A549 (cell line): ENCODE results near the gene HLA-DQB1. TPM values are rescaled to one million over a fixed set of nuclear protein-coding genes. Genes with fewer than 3 reads are reported as not detected.

Source experiments
- ATAC-seq, 2 experiments: fragments of 200-7000 bp in 1 of 2; fragments of >200 bp in 1 of 2; cut with Nextera tagmentation in 1 of 2; cut with Tn5 transposase in 1 of 2; 3 replicates each; pipeline versions ENCODE4 v1.8.0 to v1.9.1; 2018 to 2020; ENCODE audit warnings: mild to moderate bottlenecking in 1 of 2, moderate library complexity in 1 of 2
- CTCF ChIA-PET: fragments of 300-600 bp; sonication (Branson Sonifier 250); formaldehyde crosslinking; extraction: SDS; loops from one replicate; lab custom pipeline; 2021; ENCODE audit warnings: antibody characterized with exemption, inconsistent platforms; lab: Yijun Ruan, JAX
- POLR2A ChIA-PET: fragments of 350-600 bp; formaldehyde crosslinking; extraction: SDS; loops from one replicate; lab custom pipeline; 2021; ENCODE audit warnings: antibody characterized with exemption, inconsistent platforms; lab: Yijun Ruan, JAX
- DNase-seq, 2 experiments: peaks; one replicate each; pipeline versions ENCODE4 v3.0.0 to v3.0.0-alpha.2; 2011 to 2016; ENCODE audit warnings: low read depth in 1 of 2, low spot score in 1 of 2
- FAIRE-seq: peaks from 2 replicates; lab custom pipeline; 2011; peaks lifted over from hg19 to GRCh38; lab: Jason Lieb, UNC
- H3K27ac ChIP-seq, 2 experiments: fragments of >200 bp; sonication (Bioruptor Twin); formaldehyde crosslinking; 3 replicates each; pipeline ENCODE4 v1.5.1; 2016 to 2017
- H3K4me1 ChIP-seq: fragments of >200 bp; sonication (Bioruptor Twin); formaldehyde crosslinking; 3 replicates; pipeline ENCODE4 v1.6.1; 2016
- H3K4me2 ChIP-seq: fragments of >200 bp; sonication (Bioruptor Twin); formaldehyde crosslinking; 3 replicates; pipeline ENCODE4 v1.6.1; 2016
- H3K4me3 ChIP-seq: fragments of >200 bp; sonication (Bioruptor Twin); formaldehyde crosslinking; 3 replicates; pipeline ENCODE4 v1.5.1; 2016
- H3K9me3 ChIP-seq: fragments of >200 bp; sonication (Bioruptor Twin); formaldehyde crosslinking; 3 replicates; pipeline ENCODE4 v1.6.1; 2016
- CBX8 ChIP-seq: fragments of 200-600 bp; sonication (generic); IDR thresholded peaks from 2 replicates; pipeline ENCODE4 v1.6.1; 2016
- CHD2 ChIP-seq: fragments of 150-350 bp; IDR thresholded peaks from 2 replicates; pipeline ENCODE4 v1.6.1; 2014; ENCODE audit warnings: low read length; ENCODE audit not compliant: partially characterized antibody
- ESRRA ChIP-seq: fragments of 150-350 bp; IDR thresholded peaks from 2 replicates; pipeline ENCODE4 v1.6.1; 2014; ENCODE audit warnings: mild to moderate bottlenecking, low read length, borderline replicate concordance
- FOSL2 ChIP-seq, 2 experiments: fragments of 450-650 bp in 1 of 2; fragments of >200 bp in 1 of 2; sonication (Bioruptor Twin) in 1 of 2; formaldehyde crosslinking; IDR thresholded peaks; 2 replicates each; pipeline versions ENCODE4 v1.5.0 to v1.6.1; 2016 to 2020; ENCODE audit warnings: mild to moderate bottlenecking in 1 of 2, moderate library complexity in 1 of 2
- GATA3 ChIP-seq: IDR thresholded peaks from 2 replicates; pipeline ENCODE4 v1.6.1; 2012; ENCODE audit warnings: borderline replicate concordance
- HOXA7 ChIP-seq: fragments of 250-450 bp; sonication (Bioruptor Pico); IDR thresholded peaks from 2 replicates; pipeline ENCODE4 v1.5.0; 2020; ENCODE audit warnings: mild to moderate bottlenecking, moderate library complexity
- HOXB13 ChIP-seq: fragments of 250-450 bp; sonication (Bioruptor Pico); IDR thresholded peaks from 2 replicates; pipeline ENCODE4 v1.5.0; 2020; ENCODE audit warnings: low read depth, mild to moderate bottlenecking, moderate library complexity
- HOXB5 ChIP-seq: fragments of 250-450 bp; sonication (Bioruptor Pico); IDR thresholded peaks from 2 replicates; pipeline ENCODE4 v1.5.0; 2020; ENCODE audit warnings: mild to moderate bottlenecking, moderate library complexity
- JUN ChIP-seq, 2 experiments: fragments of >200 bp; sonication (Bioruptor Twin); formaldehyde crosslinking; IDR thresholded peaks; 2 replicates in 1 of 2; 3 replicates in 1 of 2; pipeline ENCODE4 v1.6.1; 2016 to 2017
- KDM1A ChIP-seq: fragments of 200-600 bp; sonication (generic); IDR thresholded peaks from 2 replicates; pipeline ENCODE4 v1.6.1; 2016; ENCODE audit warnings: low read depth, mild to moderate bottlenecking
- NFE2L2 ChIP-seq: fragments of 150-350 bp; conservative IDR thresholded peaks from 2 replicates; pipeline ENCODE4 v1.6.1; 2014; ENCODE audit warnings: low read length
- NPAS2 ChIP-seq: fragments of 250-450 bp; sonication (Bioruptor Pico); IDR thresholded peaks from 2 replicates; pipeline ENCODE4 v1.8.0; 2022; ENCODE audit warnings: mild to moderate bottlenecking, moderate library complexity, borderline replicate concordance
- NR3C1 ChIP-seq: fragments of >200 bp; sonication (Bioruptor Twin); formaldehyde crosslinking; IDR thresholded peaks from 3 replicates; pipeline ENCODE4 v1.6.1; 2017
- POLR2A ChIP-seq: IDR thresholded peaks from 2 replicates; pipeline ENCODE4 v1.6.1; 2012; ENCODE audit warnings: mild to moderate bottlenecking, low read length
- TFCP2L1 ChIP-seq: fragments of 250-450 bp; sonication (Bioruptor Pico); IDR thresholded peaks from 2 replicates; pipeline ENCODE4 v1.5.0; 2021; ENCODE audit warnings: mild to moderate bottlenecking
- ZSCAN20 ChIP-seq: fragments of 250-450 bp; sonication (Bioruptor Pico); IDR thresholded peaks from 2 replicates; pipeline ENCODE4 v1.8.0; 2022; ENCODE audit warnings: mild to moderate bottlenecking, moderate library complexity
- WGBS: methylation state at CpG from one replicate; pipeline ENCODE4 v1.1.6; 2017; ENCODE audit errors: missing lambda C conversion rate; 5-methylcytosine and 5-hydroxymethylcytosine counted together
- polyA plus RNA-seq, 4 experiments: library from polyadenylated mRNA; depleted of rRNA in 3 of 4; stranded (reverse); fragments of >200 nt; fragmentation: RNase III in 1 of 4; extraction: RNeasy Plus Mini Kit Qiagen cat#74134 plus additional on column Dnase treatment in 1 of 4; gene quantifications; 2 replicates in 3 of 4; 3 replicates in 1 of 4; pipeline ENCODE4 v1.2.3, GENCODE V29; 2011 to 2017
- TF ChIP-seq, protein P1 (sequence below): fragments of 250-450 bp; sonication (Bioruptor Pico); IDR thresholded peaks from 2 replicates; pipeline ENCODE4 v1.5.0; 2021; ENCODE audit warnings: mild to moderate bottlenecking, moderate library complexity, borderline replicate concordance
- TF ChIP-seq, protein P2 (sequence below): fragments of >200 bp; sonication (Bioruptor Twin); formaldehyde crosslinking; IDR thresholded peaks from 2 replicates; pipeline ENCODE4 v1.6.1; 2016
- TF ChIP-seq, protein P3 (sequence below): fragments of >200 bp; sonication (Bioruptor Twin); formaldehyde crosslinking; IDR thresholded peaks from 3 replicates; pipeline ENCODE4 v1.6.1; 2016
- TF ChIP-seq, protein P4 (sequence below): IDR thresholded peaks from 2 replicates; pipeline ENCODE4 v1.6.1; 2012
- TF ChIP-seq, protein P5 (sequence below): fragments of >200 bp; sonication (Bioruptor Twin); formaldehyde crosslinking; IDR thresholded peaks from 3 replicates; pipeline ENCODE4 v1.5.1; 2016
- TF ChIP-seq, protein P6 (sequence below): fragments of 450-650 bp; IDR thresholded peaks from 2 replicates; pipeline ENCODE4 v1.6.1; 2014; ENCODE audit warnings: antibody characterized with exemption

Gene HLA-DQB1
- polyA plus RNA-seq, 2 of the 4 experiments (the other 2 are of a cell fraction) = not detected

DNA sequence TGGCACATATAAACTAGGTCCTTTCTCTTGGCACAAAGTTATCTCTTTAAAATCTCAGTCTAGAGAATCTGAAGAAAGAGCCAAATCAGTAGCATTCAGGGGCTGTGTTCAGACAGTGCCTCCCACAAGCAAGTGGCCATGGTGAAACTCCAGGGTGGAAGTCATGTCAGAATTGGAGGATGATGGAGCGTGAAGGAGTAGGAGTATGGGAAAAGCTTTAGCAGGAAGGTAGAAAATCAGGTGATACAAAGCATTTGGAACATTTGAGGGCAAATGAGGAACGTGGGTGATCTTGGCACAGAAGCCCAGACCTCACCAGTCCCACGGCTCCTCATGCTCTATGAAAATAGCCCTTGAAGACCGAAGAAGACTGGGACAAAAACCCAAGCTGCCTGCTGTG lies 2.8 kb upstream of the HLA-DQB1 start (continued):
- no peak for TF ChIP-seq NPAS2 (CRISPR knock-in tag)

DNA sequence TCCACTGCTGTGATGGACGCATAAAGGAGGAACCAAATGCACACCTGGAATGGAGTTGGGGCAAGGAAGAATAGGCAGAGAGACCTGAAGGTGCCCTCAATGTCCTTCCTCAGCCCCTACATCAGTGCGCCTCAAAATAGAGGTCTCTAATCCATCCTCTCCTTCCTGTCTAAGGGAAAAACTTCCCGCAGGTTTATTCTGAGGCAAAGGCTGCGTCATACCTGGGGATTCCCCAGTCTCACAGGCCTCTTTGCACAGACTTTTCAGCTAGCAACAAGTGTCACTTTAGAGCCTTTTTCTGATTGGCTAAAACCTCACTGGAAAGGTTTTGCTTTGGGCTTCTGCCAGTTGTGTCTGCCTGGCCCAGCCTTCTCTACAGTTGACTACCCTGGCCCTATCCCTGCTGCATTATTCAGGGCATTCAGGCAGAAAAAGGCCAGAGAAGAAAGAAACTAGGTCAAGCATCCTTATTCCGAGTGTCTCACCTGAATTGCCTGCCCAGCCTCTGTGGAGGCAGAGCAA lies 1.8 kb upstream of the HLA-DQB1 start:
- no peaks in the 10 kb centered on the region for H3K9me3 ChIP-seq
- no peak overlapping the region for H3K27ac ChIP-seq
- CTCF ChIA-PET = no interaction called here
- no peak overlapping the region for H3K4me3 ChIP-seq
- no peak overlapping the region for H3K4me2 ChIP-seq
- FAIRE-seq (no peak), DNase-seq (no peak), ATAC-seq (no peak)
- no peaks in the 10 kb centered on the region for H3K4me1 ChIP-seq
- 3% methylated on average over 4 of the region's 5 CpGs for WGBS
- TF ChIP-seq, protein P1, sequence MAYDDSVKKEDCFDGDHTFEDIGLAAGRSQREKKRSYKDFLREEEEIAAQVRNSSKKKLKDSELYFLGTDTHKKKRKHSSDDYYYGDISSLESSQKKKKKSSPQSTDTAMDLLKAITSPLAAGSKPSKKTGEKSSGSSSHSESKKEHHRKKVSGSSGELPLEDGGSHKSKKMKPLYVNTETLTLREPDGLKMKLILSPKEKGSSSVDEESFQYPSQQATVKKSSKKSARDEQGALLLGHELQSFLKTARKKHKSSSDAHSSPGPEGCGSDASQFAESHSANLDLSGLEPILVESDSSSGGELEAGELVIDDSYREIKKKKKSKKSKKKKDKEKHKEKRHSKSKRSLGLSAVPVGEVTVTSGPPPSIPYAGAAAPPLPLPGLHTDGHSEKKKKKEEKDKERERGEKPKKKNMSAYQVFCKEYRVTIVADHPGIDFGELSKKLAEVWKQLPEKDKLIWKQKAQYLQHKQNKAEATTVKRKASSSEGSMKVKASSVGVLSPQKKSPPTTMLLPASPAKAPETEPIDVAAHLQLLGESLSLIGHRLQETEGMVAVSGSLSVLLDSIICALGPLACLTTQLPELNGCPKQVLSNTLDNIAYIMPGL (CRISPR knock-in tag) = no peak
- TF ChIP-seq, protein P2, sequence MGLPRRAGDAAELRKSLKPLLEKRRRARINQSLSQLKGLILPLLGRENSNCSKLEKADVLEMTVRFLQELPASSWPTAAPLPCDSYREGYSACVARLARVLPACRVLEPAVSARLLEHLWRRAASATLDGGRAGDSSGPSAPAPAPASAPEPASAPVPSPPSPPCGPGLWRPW = no peak
- no peak for TF ChIP-seq HOXA7 (CRISPR knock-in tag)
- no peak for TF ChIP-seq JUN (IDR thresholded peaks at IDR 0.05)
- TF ChIP-seq, all 56 proteins: peak for 0
- POLR2A ChIA-PET = no interaction called here

DNA sequence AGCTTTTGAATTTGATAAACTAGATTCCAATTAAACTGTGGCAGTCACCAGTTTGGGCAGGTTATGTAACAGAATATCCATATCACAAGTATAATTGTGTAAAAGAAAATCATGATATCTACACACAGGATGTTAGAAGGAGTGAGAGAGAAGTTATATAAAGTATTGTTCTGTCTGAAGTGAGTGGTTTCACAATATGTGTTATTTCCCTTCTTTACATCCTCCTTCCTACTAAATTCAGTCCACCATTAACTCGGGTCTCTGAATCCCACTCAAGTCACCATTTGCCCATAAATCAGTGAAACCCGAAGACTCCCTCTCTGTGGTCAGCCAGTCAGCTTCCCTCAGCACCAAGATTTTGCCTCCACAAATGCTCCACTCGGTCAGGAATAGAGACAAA lies 796 bp downstream of the HLA-DQB1 start:
- ChIA-PET CTCF (no interaction called here), POLR2A (no interaction called here)
- FAIRE-seq = no peak
- TF ChIP-seq CHD2 (no peak), ESRRA (no peak), NFE2L2 (no peak), HOXB5 (CRISPR knock-in tag) (no peak), NR3C1 (no peak), ZSCAN20 (CRISPR knock-in tag) (no peak), JUN (IDR thresholded peaks at IDR 0.05) (no peak), POLR2A (no peak), GATA3 (no peak), FOSL2 (IDR thresholded peaks at IDR 0.05) (no peak), FOSL2 (CRISPR knock-in tag; IDR thresholded peaks at IDR 0.05) (no peak), HOXB13 (no peak), TFCP2L1 (CRISPR knock-in tag) (no peak), CBX8 (no peak), KDM1A (no peak)
- TF ChIP-seq, protein P3, sequence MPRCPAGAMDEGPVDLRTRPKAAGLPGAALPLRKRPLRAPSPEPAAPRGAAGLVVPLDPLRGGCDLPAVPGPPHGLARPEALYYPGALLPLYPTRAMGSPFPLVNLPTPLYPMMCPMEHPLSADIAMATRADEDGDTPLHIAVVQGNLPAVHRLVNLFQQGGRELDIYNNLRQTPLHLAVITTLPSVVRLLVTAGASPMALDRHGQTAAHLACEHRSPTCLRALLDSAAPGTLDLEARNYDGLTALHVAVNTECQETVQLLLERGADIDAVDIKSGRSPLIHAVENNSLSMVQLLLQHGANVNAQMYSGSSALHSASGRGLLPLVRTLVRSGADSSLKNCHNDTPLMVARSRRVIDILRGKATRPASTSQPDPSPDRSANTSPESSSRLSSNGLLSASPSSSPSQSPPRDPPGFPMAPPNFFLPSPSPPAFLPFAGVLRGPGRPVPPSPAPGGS = no peak
- TF ChIP-seq, protein P4, sequence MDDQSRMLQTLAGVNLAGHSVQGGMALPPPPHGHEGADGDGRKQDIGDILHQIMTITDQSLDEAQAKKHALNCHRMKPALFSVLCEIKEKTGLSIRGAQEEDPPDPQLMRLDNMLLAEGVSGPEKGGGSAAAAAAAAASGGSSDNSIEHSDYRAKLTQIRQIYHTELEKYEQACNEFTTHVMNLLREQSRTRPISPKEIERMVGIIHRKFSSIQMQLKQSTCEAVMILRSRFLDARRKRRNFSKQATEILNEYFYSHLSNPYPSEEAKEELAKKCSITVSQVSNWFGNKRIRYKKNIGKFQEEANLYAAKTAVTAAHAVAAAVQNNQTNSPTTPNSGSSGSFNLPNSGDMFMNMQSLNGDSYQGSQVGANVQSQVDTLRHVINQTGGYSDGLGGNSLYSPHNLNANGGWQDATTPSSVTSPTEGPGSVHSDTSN = no peak
- TF ChIP-seq, protein P5, sequence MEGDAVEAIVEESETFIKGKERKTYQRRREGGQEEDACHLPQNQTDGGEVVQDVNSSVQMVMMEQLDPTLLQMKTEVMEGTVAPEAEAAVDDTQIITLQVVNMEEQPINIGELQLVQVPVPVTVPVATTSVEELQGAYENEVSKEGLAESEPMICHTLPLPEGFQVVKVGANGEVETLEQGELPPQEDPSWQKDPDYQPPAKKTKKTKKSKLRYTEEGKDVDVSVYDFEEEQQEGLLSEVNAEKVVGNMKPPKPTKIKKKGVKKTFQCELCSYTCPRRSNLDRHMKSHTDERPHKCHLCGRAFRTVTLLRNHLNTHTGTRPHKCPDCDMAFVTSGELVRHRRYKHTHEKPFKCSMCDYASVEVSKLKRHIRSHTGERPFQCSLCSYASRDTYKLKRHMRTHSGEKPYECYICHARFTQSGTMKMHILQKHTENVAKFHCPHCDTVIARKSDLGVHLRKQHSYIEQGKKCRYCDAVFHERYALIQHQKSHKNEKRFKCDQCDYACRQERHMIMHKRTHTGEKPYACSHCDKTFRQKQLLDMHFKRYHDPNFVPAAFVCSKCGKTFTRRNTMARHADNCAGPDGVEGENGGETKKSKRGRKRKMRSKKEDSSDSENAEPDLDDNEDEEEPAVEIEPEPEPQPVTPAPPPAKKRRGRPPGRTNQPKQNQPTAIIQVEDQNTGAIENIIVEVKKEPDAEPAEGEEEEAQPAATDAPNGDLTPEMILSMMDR = no peak
- TF ChIP-seq, protein P1 (CRISPR knock-in tag) = no peak
- TF ChIP-seq, protein P2 = no peak
- TF ChIP-seq, protein P6, sequence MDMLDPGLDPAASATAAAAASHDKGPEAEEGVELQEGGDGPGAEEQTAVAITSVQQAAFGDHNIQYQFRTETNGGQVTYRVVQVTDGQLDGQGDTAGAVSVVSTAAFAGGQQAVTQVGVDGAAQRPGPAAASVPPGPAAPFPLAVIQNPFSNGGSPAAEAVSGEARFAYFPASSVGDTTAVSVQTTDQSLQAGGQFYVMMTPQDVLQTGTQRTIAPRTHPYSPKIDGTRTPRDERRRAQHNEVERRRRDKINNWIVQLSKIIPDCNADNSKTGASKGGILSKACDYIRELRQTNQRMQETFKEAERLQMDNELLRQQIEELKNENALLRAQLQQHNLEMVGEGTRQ = no peak
- no peak overlapping the region for H3K27ac ChIP-seq
- no peaks in the 10 kb centered on the region for H3K4me1 ChIP-seq
- DNase-seq = no peak
- H3K9me3 ChIP-seq = no peaks in the 10 kb centered on the region
- no peak overlapping the region for H3K4me3 ChIP-seq
- H3K4me2 ChIP-seq = no peak overlapping the region
- no peak for ATAC-seq
- 8% methylated on average over 3 of the region's 3 CpGs for WGBS
